HepG2 (cell line): ENCODE measurements around the gene P2RY6. TPM values are rescaled to one million over a fixed set of nuclear protein-coding genes. Genes with fewer than 3 reads are reported as not detected.

Source experiments
- ATAC-seq: fragments of 200-7000 bp; cut with Tn5 transposase; 3 replicates; pipeline ENCODE4 v1.9.1; 2020; ENCODE audit warnings: mild to moderate bottlenecking, moderate library complexity
- BruUV-seq: library from RNA; stranded (reverse); fragments of 400-500 nt; replicated peaks from 2 replicates; lab custom pipeline; 2021; lab: Mats Ljungman, UMichigan
- CTCF ChIA-PET: fragments of 300-600 bp; formaldehyde crosslinking; extraction: SDS; loops from one replicate; lab custom pipeline; 2021; ENCODE audit warnings: low total read pairs, inconsistent platforms, low intra/inter-chr PET ratio; lab: Yijun Ruan, JAX
- POLR2A ChIA-PET: fragments of 350-600 bp; sonication (Branson Sonifier 250); formaldehyde crosslinking; loops from one replicate; lab custom pipeline; 2020; ENCODE audit warnings: antibody characterized with exemption, inconsistent platforms; lab: Yijun Ruan, JAX
- DNase-seq: peaks from one replicate; pipeline ENCODE4 v3.0.0-alpha.2; 2015; ENCODE audit warnings: low spot score
- FAIRE-seq: peaks from 3 replicates; lab custom pipeline; 2011; peaks lifted over from hg19 to GRCh38; lab: Jason Lieb, UNC
- H2AFZ ChIP-seq: one replicate; pipeline ENCODE4 v1.6.1; 2011; ENCODE audit warnings: low read length, inconsistent platforms
- H3K27ac ChIP-seq: fragments of 300-600 bp; 3 replicates; pipeline ENCODE4 v1.8.0; 2011; ENCODE audit warnings: mixed run types, mild to moderate bottlenecking, mixed read lengths, low read length, inconsistent platforms; ENCODE audit not compliant: insufficient read depth; ENCODE audit errors: extremely low read length
- H3K27me3 ChIP-seq, 2 experiments: fragments of 200-600 bp in 1 of 2; 2 replicates in 1 of 2; 3 replicates in 1 of 2; pipeline versions ENCODE4 v1.6.0 to v1.8.0; 2011; ENCODE audit warnings: low read length in 2 of 2, mild to moderate bottlenecking in 2 of 2, moderate library complexity in 2 of 2, inconsistent platforms in 1 of 2; ENCODE audit not compliant: insufficient read depth in 2 of 2, control insufficient read depth in 1 of 2
- H3K36me3 ChIP-seq, 2 experiments: fragments of 200-600 bp in 1 of 2; replicated peaks in 1 of 2; 2 replicates in 1 of 2; 3 replicates in 1 of 2; pipeline versions ENCODE4 v1.5.1 to v1.8.0; 2011; ENCODE audit warnings: low read length in 2 of 2, inconsistent platforms in 1 of 2; ENCODE audit not compliant: insufficient read depth in 2 of 2, control insufficient read depth in 1 of 2
- H3K4me1 ChIP-seq: 2 replicates; pipeline ENCODE4 v1.5.1; 2012; ENCODE audit warnings: low read length, inconsistent platforms; ENCODE audit not compliant: insufficient read depth
- H3K4me2 ChIP-seq: 2 replicates; pipeline ENCODE4 v1.6.0; 2011; ENCODE audit warnings: low read depth, low read length, inconsistent platforms
- H3K4me3 ChIP-seq, 3 experiments: fragments of 200-600 bp in 1 of 3; sonication (generic), shearing (Covaris generic) in 1 of 3; replicated peaks in 1 of 3; 2 replicates each; pipeline ENCODE4 v1.5.1; 2011 to 2016; ENCODE audit warnings: low read length in 3 of 3, inconsistent platforms in 2 of 3, low read depth in 2 of 3, mild to moderate bottlenecking in 2 of 3, control low read depth in 1 of 3, mixed read lengths in 1 of 3; ENCODE audit not compliant: insufficient read depth in 1 of 3
- H3K79me2 ChIP-seq: one replicate; pipeline ENCODE4 v1.6.1; 2011; ENCODE audit warnings: low read length, inconsistent platforms; ENCODE audit not compliant: insufficient read depth
- H3K9ac ChIP-seq: 2 replicates; pipeline ENCODE4 v1.6.0; 2011; ENCODE audit warnings: mild to moderate bottlenecking, low read depth, low read length, inconsistent platforms; ENCODE audit not compliant: insufficient read depth
- H3K9me3 ChIP-seq: 2 replicates; pipeline ENCODE4 v1.5.1; 2012; ENCODE audit warnings: mild to moderate bottlenecking, low read length
- H4K20me1 ChIP-seq: 2 replicates; pipeline ENCODE4 v1.6.0; 2011; ENCODE audit warnings: inconsistent platforms, mild to moderate bottlenecking, low read length, moderate library complexity; ENCODE audit not compliant: insufficient read depth
- EED ChIP-seq: sonication (generic); formaldehyde crosslinking; IDR thresholded peaks from 2 replicates; pipeline ENCODE4 v1.5.0; 2020; ENCODE audit warnings: mild to moderate bottlenecking, missing genetic modification reagents
- ISL2 ChIP-seq: sonication (generic); formaldehyde crosslinking; IDR thresholded peaks from 2 replicates; pipeline ENCODE4 v1.5.0; 2020; ENCODE audit warnings: missing genetic modification reagents
- RFX3 ChIP-seq: IDR thresholded peaks from 2 replicates; pipeline ENCODE4 v1.6.1; 2016; ENCODE audit warnings: missing biosample characterization, missing genetic modification reagents
- STAG1 ChIP-seq: sonication (generic); formaldehyde crosslinking; IDR thresholded peaks from 2 replicates; pipeline ENCODE4 v1.4.0; 2020; ENCODE audit warnings: missing genetic modification reagents
- TGIF2 ChIP-seq: IDR thresholded peaks from 2 replicates; pipeline ENCODE4 v1.6.1; 2016; ENCODE audit warnings: control low read depth, missing compliant biosample characterization
- ZNF343 ChIP-seq: sonication (generic); formaldehyde crosslinking; IDR thresholded peaks from 2 replicates; pipeline ENCODE4 v1.4.0; 2020; ENCODE audit warnings: mild to moderate bottlenecking, missing genetic modification reagents
- ZNF510 ChIP-seq: sonication (generic); formaldehyde crosslinking; IDR thresholded peaks from 2 replicates; pipeline ENCODE4 v1.4.0; 2020; ENCODE audit warnings: low read depth, mild to moderate bottlenecking, missing genetic modification reagents
- ZNF670 ChIP-seq: sonication (generic); formaldehyde crosslinking; IDR thresholded peaks from 2 replicates; pipeline ENCODE4 v1.8.0; 2022; ENCODE audit warnings: mild to moderate bottlenecking, missing genetic modification reagents, borderline replicate concordance
- ZNF768 ChIP-seq: sonication (generic); formaldehyde crosslinking; IDR thresholded peaks from 2 replicates; pipeline ENCODE4 v1.4.0; 2020; ENCODE audit warnings: missing genetic modification reagents
- ZNF773 ChIP-seq: sonication (generic); formaldehyde crosslinking; IDR thresholded peaks from 2 replicates; pipeline ENCODE4 v1.4.0; 2020; ENCODE audit warnings: missing genetic modification reagents, borderline replicate concordance
- WGBS: methylation state at CpG from one replicate; pipeline ENCODE4 v1.1.6; 2017; ENCODE audit warnings: low lambda C conversion rate; 5-methylcytosine and 5-hydroxymethylcytosine counted together
- in situ Hi-C: cut with HindIII; loops from 2 replicates; pipeline ENCODE4 v1.10.0; 2017; ENCODE audit warnings: low pct_unique_long_range_greater_than_20kb; ENCODE audit not compliant: extremely low pct_ligation_motif_present
- intact Hi-C: fragments of 100-400 bp; cut with micrococcal nuclease; formaldehyde crosslinking; loops from one replicate; pipeline ENCODE4 v1.10.0; 2022; ENCODE audit not compliant: unreplicated experiment
- polyA plus RNA-seq, 8 experiments: library from polyadenylated mRNA; depleted of rRNA in 3 of 8; stranded (reverse) in 7 of 8; unstranded in 1 of 8; fragments of >200 nt; fragmentation: Illumina TruSeq in 4 of 8; extraction: Trizol in 4 of 8; gene quantifications; 2 replicates each; pipeline versions ENCODE4 v1.2.1 to v1.2.3, GENCODE V29; 2011 to 2016; ENCODE audit warnings: low read depth in 4 of 8, missing spikeins in 1 of 8, mixed read lengths in 1 of 8; ENCODE audit not compliant: insufficient read depth in 1 of 8
- total RNA-seq, 5 experiments: library from RNA; depleted of rRNA; stranded (reverse); fragments of >200 nt; fragmentation: Illumina TruSeq; extraction: Trizol; gene quantifications; 2 replicates each; pipeline ENCODE4 v1.2.3, GENCODE V29; 2016; ENCODE audit warnings: low read depth in 1 of 5
- TF ChIP-seq, protein P1 (sequence below): IDR thresholded peaks from 2 replicates; pipeline ENCODE4 v1.6.1; 2016; ENCODE audit warnings: low read depth, missing genetic modification reagents, missing compliant biosample characterization
- TF ChIP-seq, protein P2 (sequence below): sonication (generic); formaldehyde crosslinking; IDR thresholded peaks from 2 replicates; pipeline ENCODE4 v1.4.0; 2020; ENCODE audit warnings: mild to moderate bottlenecking, missing genetic modification reagents

The P2RY6 gene
- total and polyA plus RNA-seq, 2 of the 13 experiments (the other 11 are each of a cell fraction or from before 2014, with no cell fraction given): 0.09 to 0.29 TPM

DNA sequence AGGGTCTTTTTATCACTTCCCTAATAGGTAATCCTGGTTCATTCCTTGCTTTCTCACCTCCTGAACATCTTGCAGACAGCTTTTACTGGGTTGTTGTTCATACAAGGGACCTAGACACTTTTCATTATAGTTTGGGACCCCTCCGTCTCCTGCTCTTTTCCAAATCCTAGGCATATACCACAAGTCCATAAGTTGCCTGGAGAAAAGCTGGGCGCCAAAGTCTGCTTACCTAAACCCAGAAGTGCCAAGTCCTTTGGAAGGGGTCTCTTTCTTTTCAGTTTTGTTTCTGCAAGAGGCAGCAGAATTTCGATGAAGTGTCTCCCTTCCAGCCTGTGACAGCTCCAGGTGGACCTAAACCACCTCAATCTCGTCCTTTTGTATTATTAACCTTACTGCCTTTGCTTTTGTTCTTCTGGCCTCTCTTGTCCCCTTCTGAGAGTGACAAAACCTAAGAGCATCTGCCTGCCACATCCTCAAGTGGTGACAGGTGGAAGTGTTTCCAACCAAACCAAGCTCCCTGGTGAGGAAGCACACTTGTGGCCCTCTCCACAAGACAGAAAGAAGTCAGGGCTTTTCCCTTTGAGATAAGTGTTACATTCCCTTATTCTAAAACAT lies 19.5 kb upstream of the P2RY6 start:
- peak; percentile 32 for FAIRE-seq
- no peak for TF ChIP-seq TGIF2 (CRISPR knock-in tag)
- TF ChIP-seq STAG1 (CRISPR knock-in tag): no peak
- no peak for TF ChIP-seq ZNF773
- no peak for TF ChIP-seq ZNF670 (CRISPR knock-in tag)
- TF ChIP-seq EED (CRISPR knock-in tag): no peak
- TF ChIP-seq ZNF343 (CRISPR knock-in tag): no peak
- TF ChIP-seq ZNF768 (CRISPR knock-in tag): no peak
- TF ChIP-seq, protein P1, sequence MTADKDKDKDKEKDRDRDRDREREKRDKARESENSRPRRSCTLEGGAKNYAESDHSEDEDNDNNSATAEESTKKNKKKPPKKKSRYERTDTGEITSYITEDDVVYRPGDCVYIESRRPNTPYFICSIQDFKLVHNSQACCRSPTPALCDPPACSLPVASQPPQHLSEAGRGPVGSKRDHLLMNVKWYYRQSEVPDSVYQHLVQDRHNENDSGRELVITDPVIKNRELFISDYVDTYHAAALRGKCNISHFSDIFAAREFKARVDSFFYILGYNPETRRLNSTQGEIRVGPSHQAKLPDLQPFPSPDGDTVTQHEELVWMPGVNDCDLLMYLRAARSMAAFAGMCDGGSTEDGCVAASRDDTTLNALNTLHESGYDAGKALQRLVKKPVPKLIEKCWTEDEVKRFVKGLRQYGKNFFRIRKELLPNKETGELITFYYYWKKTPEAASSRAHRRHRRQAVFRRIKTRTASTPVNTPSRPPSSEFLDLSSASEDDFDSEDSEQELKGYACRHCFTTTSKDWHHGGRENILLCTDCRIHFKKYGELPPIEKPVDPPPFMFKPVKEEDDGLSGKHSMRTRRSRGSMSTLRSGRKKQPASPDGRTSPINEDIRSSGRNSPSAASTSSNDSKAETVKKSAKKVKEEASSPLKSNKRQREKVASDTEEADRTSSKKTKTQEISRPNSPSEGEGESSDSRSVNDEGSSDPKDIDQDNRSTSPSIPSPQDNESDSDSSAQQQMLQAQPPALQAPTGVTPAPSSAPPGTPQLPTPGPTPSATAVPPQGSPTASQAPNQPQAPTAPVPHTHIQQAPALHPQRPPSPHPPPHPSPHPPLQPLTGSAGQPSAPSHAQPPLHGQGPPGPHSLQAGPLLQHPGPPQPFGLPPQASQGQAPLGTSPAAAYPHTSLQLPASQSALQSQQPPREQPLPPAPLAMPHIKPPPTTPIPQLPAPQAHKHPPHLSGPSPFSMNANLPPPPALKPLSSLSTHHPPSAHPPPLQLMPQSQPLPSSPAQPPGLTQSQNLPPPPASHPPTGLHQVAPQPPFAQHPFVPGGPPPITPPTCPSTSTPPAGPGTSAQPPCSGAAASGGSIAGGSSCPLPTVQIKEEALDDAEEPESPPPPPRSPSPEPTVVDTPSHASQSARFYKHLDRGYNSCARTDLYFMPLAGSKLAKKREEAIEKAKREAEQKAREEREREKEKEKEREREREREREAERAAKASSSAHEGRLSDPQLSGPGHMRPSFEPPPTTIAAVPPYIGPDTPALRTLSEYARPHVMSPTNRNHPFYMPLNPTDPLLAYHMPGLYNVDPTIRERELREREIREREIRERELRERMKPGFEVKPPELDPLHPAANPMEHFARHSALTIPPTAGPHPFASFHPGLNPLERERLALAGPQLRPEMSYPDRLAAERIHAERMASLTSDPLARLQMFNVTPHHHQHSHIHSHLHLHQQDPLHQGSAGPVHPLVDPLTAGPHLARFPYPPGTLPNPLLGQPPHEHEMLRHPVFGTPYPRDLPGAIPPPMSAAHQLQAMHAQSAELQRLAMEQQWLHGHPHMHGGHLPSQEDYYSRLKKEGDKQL (CRISPR knock-in tag): no peak
- TF ChIP-seq, protein P2, sequence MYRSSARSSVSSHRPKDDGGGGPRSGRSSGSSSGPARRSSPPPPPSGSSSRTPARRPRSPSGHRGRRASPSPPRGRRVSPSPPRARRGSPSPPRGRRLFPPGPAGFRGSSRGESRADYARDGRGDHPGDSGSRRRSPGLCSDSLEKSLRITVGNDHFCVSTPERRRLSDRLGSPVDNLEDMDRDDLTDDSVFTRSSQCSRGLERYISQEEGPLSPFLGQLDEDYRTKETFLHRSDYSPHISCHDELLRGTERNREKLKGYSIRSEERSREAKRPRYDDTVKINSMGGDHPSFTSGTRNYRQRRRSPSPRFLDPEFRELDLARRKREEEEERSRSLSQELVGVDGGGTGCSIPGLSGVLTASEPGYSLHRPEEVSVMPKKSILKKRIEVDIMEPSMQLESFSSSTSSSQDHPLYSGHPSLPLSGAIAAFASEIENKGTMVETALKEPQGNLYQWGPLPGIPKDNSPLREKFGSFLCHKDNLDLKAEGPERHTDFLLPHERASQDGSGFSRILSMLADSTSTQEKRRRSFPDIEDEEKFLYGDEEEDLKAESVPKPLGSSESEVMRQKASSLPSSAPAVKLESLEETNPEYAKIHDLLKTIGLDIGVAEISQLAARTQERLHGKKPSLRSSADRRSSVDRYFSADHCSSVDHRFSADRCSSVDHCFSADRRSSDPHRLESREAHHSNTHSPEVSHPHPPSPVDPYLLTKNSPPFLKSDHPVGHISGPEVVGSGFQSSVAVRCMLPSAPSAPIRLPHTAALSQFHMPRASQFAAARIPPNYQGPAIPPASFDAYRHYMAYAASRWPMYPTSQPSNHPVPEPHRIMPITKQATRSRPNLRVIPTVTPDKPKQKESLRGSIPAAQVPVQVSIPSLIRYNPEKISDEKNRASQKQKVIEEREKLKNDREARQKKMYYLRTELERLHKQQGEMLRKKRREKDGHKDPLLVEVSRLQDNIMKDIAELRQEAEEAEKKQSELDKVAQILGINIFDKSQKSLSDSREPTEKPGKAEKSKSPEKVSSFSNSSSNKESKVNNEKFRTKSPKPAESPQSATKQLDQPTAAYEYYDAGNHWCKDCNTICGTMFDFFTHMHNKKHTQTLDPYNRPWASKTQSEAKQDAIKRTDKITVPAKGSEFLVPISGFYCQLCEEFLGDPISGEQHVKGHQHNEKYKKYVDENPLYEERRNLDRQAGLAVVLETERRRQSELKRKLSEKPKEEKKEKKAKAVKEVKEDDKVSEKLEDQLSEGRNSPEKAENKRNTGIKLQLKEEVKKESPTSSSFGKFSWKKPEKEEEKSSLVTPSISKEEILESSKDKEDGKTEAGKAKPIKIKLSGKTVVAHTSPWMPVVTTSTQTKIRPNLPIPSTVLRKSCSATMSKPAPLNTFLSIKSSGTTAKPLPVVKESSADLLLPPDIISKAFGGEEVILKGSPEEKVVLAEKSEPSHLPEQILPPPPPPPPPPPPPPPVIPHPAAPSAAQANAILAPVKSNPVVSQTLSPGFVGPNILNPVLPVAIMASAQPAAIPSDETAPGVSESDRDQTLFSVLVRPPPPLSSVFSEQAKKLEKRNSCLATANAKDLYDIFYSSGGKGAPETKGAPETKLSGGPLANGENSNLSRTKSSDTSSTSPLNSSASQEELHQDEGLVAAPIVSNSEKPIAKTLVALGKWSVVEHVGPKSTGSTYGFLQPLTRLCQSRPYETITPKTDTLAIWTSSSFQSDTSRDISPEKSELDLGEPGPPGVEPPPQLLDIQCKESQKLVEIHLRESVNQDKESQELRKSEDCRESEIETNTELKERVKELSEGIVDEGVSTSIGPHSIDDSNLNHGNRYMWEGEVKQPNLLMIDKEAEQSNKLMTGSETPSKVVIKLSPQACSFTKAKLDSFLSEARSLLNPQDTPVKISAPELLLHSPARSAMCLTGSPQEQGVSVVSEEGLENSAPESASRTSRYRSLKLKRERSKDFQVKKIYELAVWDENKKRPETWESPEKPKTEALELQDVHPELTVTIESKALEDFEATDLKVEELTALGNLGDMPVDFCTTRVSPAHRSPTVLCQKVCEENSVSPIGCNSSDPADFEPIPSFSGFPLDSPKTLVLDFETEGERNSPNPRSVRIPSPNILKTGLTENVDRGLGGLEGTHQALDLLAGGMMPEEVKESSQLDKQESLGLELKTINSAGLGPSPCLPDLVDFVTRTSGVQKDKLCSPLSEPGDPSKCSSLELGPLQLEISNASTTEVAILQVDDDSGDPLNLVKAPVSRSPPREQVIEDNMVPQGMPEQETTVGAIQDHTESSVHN: no peak
- no peak for TF ChIP-seq ISL2 (CRISPR knock-in tag)
- no peak for TF ChIP-seq ZNF510
- TF ChIP-seq RFX3 (CRISPR knock-in tag): no peak

More for the DNA sequence above, 19.5 kb upstream of the P2RY6 start:
- H4K20me1 ChIP-seq: no peaks in the 10 kb centered on the region
- H2AFZ ChIP-seq: no peak overlapping the region
- BruUV-seq: no TSS peak
- ChIA-PET CTCF (no interaction called here), POLR2A (interaction anchor here (1.3 kb wide), 1 partner anchor 15 kb away, joined by 3 read pairs; no protein-coding TSS in a partner anchor)
- H3K4me1 ChIP-seq: peaks cover 26% of the 10 kb centered on the region
- DNase-seq (no peak), ATAC-seq (peak; percentile 80)
- H3K4me3 ChIP-seq: no peak overlapping the region
- intact Hi-C loops (no loop called here), in situ Hi-C loops (no loop called here)
- no peaks in the 10 kb centered on the region for H3K9me3 ChIP-seq
- no peaks in the 10 kb centered on the region for H3K79me2 ChIP-seq
- H3K36me3 ChIP-seq: no peaks in the 10 kb centered on the region
- 24% methylated on average over 4 of the region's 4 CpGs for WGBS
- H3K4me2 ChIP-seq: no peak overlapping the region
- no peak overlapping the region for H3K27ac ChIP-seq
- H3K27me3 ChIP-seq: no peaks in the 10 kb centered on the region
- H3K9ac ChIP-seq: no peak overlapping the region
